ENCODE data around the gene TRIM15. TPM values are rescaled to one million over a fixed set of nuclear protein-coding genes. Genes with fewer than 3 reads are reported as not detected.
A peak's percentile ranks its signal among the peaks of the same experiment; 100 is the strongest.

Gene TRIM15
- total RNA-seq, 1 donor from 2014 or later: not detected

DNA sequence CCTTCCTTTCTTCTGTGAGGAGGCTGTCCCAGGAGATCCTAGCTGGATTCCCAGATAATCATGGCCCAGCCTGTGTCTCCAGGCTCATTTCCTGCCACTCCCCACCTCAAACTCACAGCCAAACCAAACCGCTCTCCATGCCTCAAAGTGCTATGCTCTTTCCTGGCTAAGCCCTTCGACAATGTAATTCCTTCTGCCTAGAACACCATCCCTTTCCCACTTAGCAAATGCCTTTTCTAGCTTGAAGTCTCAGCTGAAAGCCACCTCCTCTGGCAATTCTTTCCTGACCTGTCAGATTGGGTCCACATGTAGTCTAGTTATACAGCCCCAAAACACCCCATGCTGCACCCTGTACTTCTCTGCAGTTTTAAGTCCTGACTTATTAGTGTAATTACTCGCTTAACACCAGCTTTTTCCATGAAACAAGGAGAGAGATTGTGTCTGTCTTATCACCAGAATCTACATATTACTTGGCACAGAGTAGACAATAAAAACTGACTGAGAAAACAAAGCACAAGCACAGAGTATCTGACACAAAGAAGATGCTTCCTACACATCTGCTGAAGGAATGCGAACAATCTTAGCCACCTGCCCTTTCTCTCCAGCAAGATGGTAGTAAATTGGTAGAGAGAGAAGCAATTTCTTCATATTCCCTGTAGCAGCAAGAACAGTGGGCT is 44.4 kb downstream of the TRIM15 start:
- Mint-ChIP-seq H3K4me1 (ENCODE audit: unreplicated experiment) (peaks cover 50% of the 10 kb centered on the region), H3K27ac (ENCODE audit: unreplicated experiment) (peak overlapping the region; percentile 58), H3K27me3 (ENCODE audit: unreplicated experiment) (no peaks in the 10 kb centered on the region), H3K36me3 (ENCODE audit: unreplicated experiment) (peaks cover 5% of the 10 kb centered on the region), H3K9me3 (ENCODE audit: unreplicated experiment) (no peaks in the 10 kb centered on the region), H3K4me3 (ENCODE audit: unreplicated experiment) (no peak overlapping the region)
- no peak for DNase-seq (ENCODE audit: extremely low spot score, unreplicated experiment)
- TF ChIP-seq, protein P1, sequence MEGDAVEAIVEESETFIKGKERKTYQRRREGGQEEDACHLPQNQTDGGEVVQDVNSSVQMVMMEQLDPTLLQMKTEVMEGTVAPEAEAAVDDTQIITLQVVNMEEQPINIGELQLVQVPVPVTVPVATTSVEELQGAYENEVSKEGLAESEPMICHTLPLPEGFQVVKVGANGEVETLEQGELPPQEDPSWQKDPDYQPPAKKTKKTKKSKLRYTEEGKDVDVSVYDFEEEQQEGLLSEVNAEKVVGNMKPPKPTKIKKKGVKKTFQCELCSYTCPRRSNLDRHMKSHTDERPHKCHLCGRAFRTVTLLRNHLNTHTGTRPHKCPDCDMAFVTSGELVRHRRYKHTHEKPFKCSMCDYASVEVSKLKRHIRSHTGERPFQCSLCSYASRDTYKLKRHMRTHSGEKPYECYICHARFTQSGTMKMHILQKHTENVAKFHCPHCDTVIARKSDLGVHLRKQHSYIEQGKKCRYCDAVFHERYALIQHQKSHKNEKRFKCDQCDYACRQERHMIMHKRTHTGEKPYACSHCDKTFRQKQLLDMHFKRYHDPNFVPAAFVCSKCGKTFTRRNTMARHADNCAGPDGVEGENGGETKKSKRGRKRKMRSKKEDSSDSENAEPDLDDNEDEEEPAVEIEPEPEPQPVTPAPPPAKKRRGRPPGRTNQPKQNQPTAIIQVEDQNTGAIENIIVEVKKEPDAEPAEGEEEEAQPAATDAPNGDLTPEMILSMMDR (IDR thresholded peaks at IDR 0.05): no peak

DNA sequence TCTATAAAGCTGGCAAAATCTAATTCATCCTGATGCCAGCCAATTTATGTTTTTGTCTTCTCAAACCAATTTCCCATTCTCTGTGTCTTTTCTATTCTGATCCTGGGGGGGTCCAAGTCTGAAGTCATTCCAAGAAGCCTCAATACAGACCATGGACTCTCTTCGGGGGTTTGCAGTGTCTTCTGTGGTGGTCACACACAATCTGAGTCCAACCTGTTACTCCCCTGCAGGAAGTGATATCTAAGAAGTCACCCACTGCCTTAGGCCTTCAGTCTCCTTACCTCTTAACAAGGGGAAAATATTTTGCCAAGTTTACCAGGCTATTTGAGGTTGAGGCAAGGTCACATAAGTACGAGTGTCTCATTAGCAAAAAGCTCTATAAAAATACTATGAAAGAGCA is 48.0 kb downstream of the TRIM15 start:
- H3K36me3 Mint-ChIP-seq (ENCODE audit: unreplicated experiment): peaks cover 3% of the 10 kb centered on the region
- H3K4me1 Mint-ChIP-seq (ENCODE audit: unreplicated experiment): peaks cover 65% of the 10 kb centered on the region
- peak overlapping the region; percentile 5 for H3K27ac Mint-ChIP-seq (ENCODE audit: unreplicated experiment)
- H3K27me3 Mint-ChIP-seq (ENCODE audit: unreplicated experiment): no peaks in the 10 kb centered on the region
- no peak for DNase-seq (ENCODE audit: extremely low spot score, unreplicated experiment)
- no peak overlapping the region for H3K4me3 Mint-ChIP-seq (ENCODE audit: unreplicated experiment)
- no peaks in the 10 kb centered on the region for H3K9me3 Mint-ChIP-seq (ENCODE audit: unreplicated experiment)
- TF ChIP-seq, protein P1 (IDR thresholded peaks at IDR 0.05): no peak

DNA sequence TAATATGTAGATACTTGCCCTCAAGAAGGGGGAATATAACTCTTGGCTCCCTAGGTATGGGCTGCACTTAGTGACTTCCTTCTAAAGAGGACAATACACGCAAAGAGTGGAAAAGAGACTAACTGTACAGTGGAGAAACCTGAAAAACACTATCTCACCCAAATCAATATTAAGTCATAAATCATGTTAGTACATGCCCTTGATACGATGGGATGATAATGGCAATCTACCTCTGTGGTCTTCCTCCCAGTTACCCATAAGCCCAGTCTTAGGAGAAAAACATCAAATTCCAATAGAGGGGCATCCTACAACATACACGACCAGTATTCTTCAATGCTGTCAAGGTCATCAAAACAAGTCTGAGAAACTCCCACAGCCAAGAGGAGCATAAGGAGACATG is 48.6 kb downstream of the TRIM15 start:
- Mint-ChIP-seq H3K9me3 (ENCODE audit: unreplicated experiment) (no peaks in the 10 kb centered on the region), H3K4me3 (ENCODE audit: unreplicated experiment) (peak overlapping the region; percentile 97), H3K27me3 (ENCODE audit: unreplicated experiment) (no peaks in the 10 kb centered on the region), H3K27ac (ENCODE audit: unreplicated experiment) (peak overlapping the region; percentile 99), H3K4me1 (ENCODE audit: unreplicated experiment) (peaks cover 59% of the 10 kb centered on the region), H3K36me3 (ENCODE audit: unreplicated experiment) (peaks cover 3% of the 10 kb centered on the region)
- TF ChIP-seq, protein P1 (IDR thresholded peaks at IDR 0.05): no peak
- DNase-seq (ENCODE audit: extremely low spot score, unreplicated experiment): no peak

DNA sequence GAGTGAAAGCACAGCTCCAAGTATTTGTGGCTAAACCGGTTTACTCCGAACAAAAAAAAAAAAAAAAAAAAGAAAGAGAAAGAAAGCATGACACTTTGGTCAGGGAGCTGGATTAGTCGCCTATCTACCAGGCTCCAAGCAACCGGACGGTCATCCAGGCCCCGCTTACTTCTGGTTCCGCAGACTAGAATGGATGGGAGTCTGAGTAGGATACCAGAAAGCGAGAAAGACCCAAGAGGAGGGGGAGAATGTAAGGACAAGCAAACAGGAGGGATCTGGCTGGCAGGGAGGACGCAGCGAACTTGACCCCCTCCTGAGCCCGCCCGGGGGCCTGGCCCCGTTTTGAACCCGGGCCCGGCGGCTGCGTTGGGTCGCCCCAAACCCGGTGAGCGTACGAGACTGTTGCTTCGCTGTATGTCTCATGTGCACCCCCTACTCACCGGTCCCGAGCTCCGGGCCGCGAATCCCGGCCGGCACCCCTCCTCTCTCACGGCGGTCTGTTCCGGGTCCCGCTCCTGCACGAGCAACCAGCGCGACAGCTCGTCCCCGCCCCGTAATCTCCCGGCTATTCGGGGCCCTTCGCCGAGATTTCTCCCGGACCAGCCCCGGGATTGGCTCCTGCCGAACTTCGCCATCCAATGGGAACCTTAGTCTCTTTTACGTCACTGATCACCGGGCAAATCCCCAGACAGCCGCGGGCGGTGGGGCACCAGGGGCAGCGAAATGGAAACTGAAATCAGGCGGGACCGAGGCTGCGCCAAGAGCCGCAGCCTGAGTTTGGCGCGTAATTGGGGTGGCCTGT is 49.7 kb downstream of the TRIM15 start, which contains the start of gene TRIM26:
Gene TRIM26, minus strand, starts transcription at position 542 of the 802 bp plus-strand sequence. CDS start 14,303 bp downstream, outside the sequence.
- H3K4me1 Mint-ChIP-seq (ENCODE audit: unreplicated experiment): peaks cover 47% of the 10 kb centered on the region
- H3K27me3 Mint-ChIP-seq (ENCODE audit: unreplicated experiment): no peaks in the 10 kb centered on the region
- peaks cover 3% of the 10 kb centered on the region for H3K36me3 Mint-ChIP-seq (ENCODE audit: unreplicated experiment)
- no peaks in the 10 kb centered on the region for H3K9me3 Mint-ChIP-seq (ENCODE audit: unreplicated experiment)
- DNase-seq (ENCODE audit: extremely low spot score, unreplicated experiment): peak; percentile 99
- H3K4me3 Mint-ChIP-seq (ENCODE audit: unreplicated experiment): peak within 1 kb of the TSS; percentile 97
- peak within 1 kb of the TSS; percentile 99 for H3K27ac Mint-ChIP-seq (ENCODE audit: unreplicated experiment)
- TF ChIP-seq, protein P1 (IDR thresholded peaks at IDR 0.05): no peak

DNA sequence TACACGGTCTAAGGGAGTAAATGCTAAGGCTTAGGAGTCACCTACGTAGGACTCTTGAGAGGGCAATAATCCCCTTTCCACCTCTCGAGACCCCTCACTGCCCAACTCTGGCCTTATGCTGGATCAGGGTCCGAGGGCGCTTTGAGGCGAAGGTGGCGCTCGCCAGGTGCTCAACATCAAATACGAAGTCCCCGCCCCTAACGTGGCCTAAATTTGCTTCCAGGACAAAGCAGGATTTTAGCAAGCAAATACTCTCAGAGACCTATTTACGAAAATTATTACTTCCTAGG is 50.3 kb downstream of the TRIM15 start:
- H3K27me3 Mint-ChIP-seq (ENCODE audit: unreplicated experiment): no peaks in the 10 kb centered on the region
- peak overlapping the region; percentile 97 for H3K4me3 Mint-ChIP-seq (ENCODE audit: unreplicated experiment)
- DNase-seq (ENCODE audit: extremely low spot score, unreplicated experiment): no peak
- H3K36me3 Mint-ChIP-seq (ENCODE audit: unreplicated experiment): peaks cover 3% of the 10 kb centered on the region
- no peaks in the 10 kb centered on the region for H3K9me3 Mint-ChIP-seq (ENCODE audit: unreplicated experiment)
- peak overlapping the region; percentile 99 for H3K27ac Mint-ChIP-seq (ENCODE audit: unreplicated experiment)
- TF ChIP-seq, protein P1 (IDR thresholded peaks at IDR 0.05): no peak
- peaks cover 44% of the 10 kb centered on the region for H3K4me1 Mint-ChIP-seq (ENCODE audit: unreplicated experiment)

Measured in osteocyte (in vitro differentiated cells).